ENCODE measurements around the gene CCDC32.

- TF ChIP-seq, protein P1, sequence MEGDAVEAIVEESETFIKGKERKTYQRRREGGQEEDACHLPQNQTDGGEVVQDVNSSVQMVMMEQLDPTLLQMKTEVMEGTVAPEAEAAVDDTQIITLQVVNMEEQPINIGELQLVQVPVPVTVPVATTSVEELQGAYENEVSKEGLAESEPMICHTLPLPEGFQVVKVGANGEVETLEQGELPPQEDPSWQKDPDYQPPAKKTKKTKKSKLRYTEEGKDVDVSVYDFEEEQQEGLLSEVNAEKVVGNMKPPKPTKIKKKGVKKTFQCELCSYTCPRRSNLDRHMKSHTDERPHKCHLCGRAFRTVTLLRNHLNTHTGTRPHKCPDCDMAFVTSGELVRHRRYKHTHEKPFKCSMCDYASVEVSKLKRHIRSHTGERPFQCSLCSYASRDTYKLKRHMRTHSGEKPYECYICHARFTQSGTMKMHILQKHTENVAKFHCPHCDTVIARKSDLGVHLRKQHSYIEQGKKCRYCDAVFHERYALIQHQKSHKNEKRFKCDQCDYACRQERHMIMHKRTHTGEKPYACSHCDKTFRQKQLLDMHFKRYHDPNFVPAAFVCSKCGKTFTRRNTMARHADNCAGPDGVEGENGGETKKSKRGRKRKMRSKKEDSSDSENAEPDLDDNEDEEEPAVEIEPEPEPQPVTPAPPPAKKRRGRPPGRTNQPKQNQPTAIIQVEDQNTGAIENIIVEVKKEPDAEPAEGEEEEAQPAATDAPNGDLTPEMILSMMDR (IDR thresholded peaks at IDR 0.05) = no peak
- TF ChIP-seq POLR2A (IDR thresholded peaks at IDR 0.05) = no peak
These were observed 30.4 kb upstream of the CCDC32 start for GRCh38 chr15:40595219-40595618.
